A673 (cell line): ENCODE measurements around the gene BMPR1A. TPM values are rescaled to one million over a fixed set of nuclear protein-coding genes. Genes with fewer than 3 reads are reported as not detected.

Source experiments
- BruUV-seq: library from RNA; stranded (reverse); fragments of 400-500 nt; replicated peaks from 2 replicates; lab custom pipeline; 2021; lab: Mats Ljungman, UMichigan
- CTCF ChIA-PET: fragments of 300-600 bp; sonication (Branson Sonifier 250); formaldehyde crosslinking; loops from one replicate; lab custom pipeline; 2022; ENCODE audit warnings: antibody characterized with exemption; lab: Charles Lee
- POLR2A ChIA-PET: fragments of 300-600 bp; sonication (Branson Sonifier 250); formaldehyde crosslinking; loops from one replicate; lab custom pipeline; 2022; ENCODE audit warnings: antibody characterized with exemption; ENCODE audit not compliant: low non-redundant PET; lab: Charles Lee
- DNase-seq: peaks from one replicate; pipeline ENCODE4 v3.0.0-alpha.2; 2015; ENCODE audit warnings: low spot score
- H3K27ac ChIP-seq: fragments of 200-600 bp; sonication (generic); 2 replicates; pipeline ENCODE4 v1.5.1; 2016; ENCODE audit warnings: mixed run types, low read depth, mild to moderate bottlenecking, mixed read lengths, antibody characterized with exemption, low read length; ENCODE audit not compliant: poor library complexity, severe bottlenecking
- H3K27me3 ChIP-seq: fragments of 200-600 bp; sonication (generic); replicated peaks from 2 replicates; pipeline ENCODE4 v1.6.1; 2017; ENCODE audit warnings: mixed run types, low read depth, mild to moderate bottlenecking, mixed read lengths, antibody characterized with exemption, low read length; ENCODE audit not compliant: insufficient read depth, poor library complexity
- H3K36me3 ChIP-seq: fragments of 200-600 bp; sonication (generic); 2 replicates; pipeline ENCODE4 v1.6.1; 2016; ENCODE audit warnings: mixed run types, mild to moderate bottlenecking, mixed read lengths, antibody characterized with exemption, low read length; ENCODE audit not compliant: insufficient read depth, poor library complexity, severe bottlenecking
- H3K4me1 ChIP-seq: fragments of 200-600 bp; sonication (generic); 2 replicates; pipeline ENCODE4 v1.6.1; 2017; ENCODE audit warnings: mixed run types, mild to moderate bottlenecking, mixed read lengths, antibody characterized with exemption, low read length; ENCODE audit not compliant: insufficient read depth, poor library complexity, severe bottlenecking
- H3K4me3 ChIP-seq: fragments of 200-600 bp; sonication (generic); 2 replicates; pipeline ENCODE4 v1.5.1; 2016; ENCODE audit warnings: low read depth, mixed run types, mild to moderate bottlenecking, mixed read lengths, low read length; ENCODE audit not compliant: poor library complexity, severe bottlenecking
- H3K9me3 ChIP-seq: fragments of 200-600 bp; sonication (generic); 2 replicates; pipeline ENCODE4 v1.6.1; 2016; ENCODE audit warnings: mixed run types, low read depth, mild to moderate bottlenecking, mixed read lengths, antibody characterized with exemption, low read length; ENCODE audit not compliant: poor library complexity, severe bottlenecking
- CTCF ChIP-seq: fragments of 300-800, 200-600 bp; sonication (generic); conservative IDR thresholded peaks from 2 replicates; pipeline ENCODE4 v1.5.1; 2017; ENCODE audit warnings: low read depth, mild to moderate bottlenecking, antibody characterized with exemption, low read length, moderate library complexity, mixed read lengths
- EZH2 ChIP-seq: fragments of 200-600 bp; sonication (generic); IDR thresholded peaks from 2 replicates; pipeline ENCODE4 v1.6.1; 2017; ENCODE audit warnings: borderline replicate concordance, low read depth, mild to moderate bottlenecking, mixed read lengths, antibody characterized with exemption, low read length; ENCODE audit not compliant: poor library complexity, severe bottlenecking
- intact Hi-C: fragments of 100-400 bp; cut with micrococcal nuclease; formaldehyde crosslinking; loops from one replicate; pipeline ENCODE4 v1.10.0; 2022; ENCODE audit not compliant: unreplicated experiment
- total RNA-seq: library from RNA; stranded (reverse); gene quantifications from 2 replicates; pipeline ENCODE4 v1.2.3, GENCODE V29; 2021

Gene BMPR1A
- total RNA-seq, 1 experiment from 2014 or later = 136 TPM

GRCh38 chr10:86773498-86773897, 17.1 kb downstream of the BMPR1A start:
- Histone ChIP-seq H3K4me3 (no peak overlapping the region), H3K36me3 (no peaks in the 10 kb centered on the region), H3K9me3 (no peaks in the 10 kb centered on the region), H3K4me1 (peaks cover 63% of the 10 kb centered on the region), H3K27ac (no peak overlapping the region), H3K27me3 (no peaks in the 10 kb centered on the region)
- no TSS peak for BruUV-seq
- intact Hi-C loops = no loop called here
- DNase-seq = no peak
- ChIA-PET POLR2A (no interaction called here), CTCF (no interaction called here)
- no peak for TF ChIP-seq CTCF
- TF ChIP-seq EZH2 = no peak

- intact Hi-C loops = no loop called here
- H3K36me3 ChIP-seq = no peaks in the 10 kb centered on the region
- H3K9me3 ChIP-seq = no peaks in the 10 kb centered on the region
- CTCF ChIA-PET = no interaction called here
- POLR2A ChIA-PET = interaction anchor here (0.7 kb wide), 1 partner anchor 26 kb away, joined by 3 read pairs; no protein-coding TSS in a partner anchor
- no peak overlapping the region for H3K4me3 ChIP-seq
- peak; percentile 68 for DNase-seq
- no peaks in the 10 kb centered on the region for H3K27me3 ChIP-seq
- peak overlapping the region; percentile 49 for H3K27ac ChIP-seq
- BruUV-seq = no TSS peak
- peaks cover 47% of the 10 kb centered on the region for H3K4me1 ChIP-seq
- no peak for TF ChIP-seq EZH2
- no peak for TF ChIP-seq CTCF
Observed at GRCh38 chr10:86775056-86775869, 18.8 kb downstream of the BMPR1A start.

GRCh38 chr10:86775870-86776180, 19.4 kb downstream of the BMPR1A start:
- POLR2A ChIA-PET = no interaction called here

More at GRCh38 chr10:86775870-86776180, 19.4 kb downstream of the BMPR1A start:
- TF ChIP-seq CTCF = no peak
- no peak for TF ChIP-seq EZH2
- Histone ChIP-seq H3K36me3 (no peaks in the 10 kb centered on the region), H3K4me1 (peaks cover 41% of the 10 kb centered on the region), H3K27ac (peak overlapping the region; percentile 49), H3K27me3 (no peaks in the 10 kb centered on the region), H3K4me3 (no peak overlapping the region), H3K9me3 (peaks cover under 1% of the 10 kb centered on the region)
- no TSS peak for BruUV-seq
- intact Hi-C loops = no loop called here
- DNase-seq = no peak
- CTCF ChIA-PET = no interaction called here
